ENCODE measurements around the gene OR2J3.
"Not testable (repeated sequence)": the region's sequence is repeated elsewhere in the genome, so short reads cannot be mapped to it uniquely, and the experiment has no call there.

OR2J3 gene

GRCh38 chr6:29107758-29108157 lies at the start of gene OR2J3:
Gene OR2J3 (plus strand): TSS chr6:29108058. CDS start chr6:29111891, 3,833 bp downstream.
- no peak for DNase-seq

DNA sequence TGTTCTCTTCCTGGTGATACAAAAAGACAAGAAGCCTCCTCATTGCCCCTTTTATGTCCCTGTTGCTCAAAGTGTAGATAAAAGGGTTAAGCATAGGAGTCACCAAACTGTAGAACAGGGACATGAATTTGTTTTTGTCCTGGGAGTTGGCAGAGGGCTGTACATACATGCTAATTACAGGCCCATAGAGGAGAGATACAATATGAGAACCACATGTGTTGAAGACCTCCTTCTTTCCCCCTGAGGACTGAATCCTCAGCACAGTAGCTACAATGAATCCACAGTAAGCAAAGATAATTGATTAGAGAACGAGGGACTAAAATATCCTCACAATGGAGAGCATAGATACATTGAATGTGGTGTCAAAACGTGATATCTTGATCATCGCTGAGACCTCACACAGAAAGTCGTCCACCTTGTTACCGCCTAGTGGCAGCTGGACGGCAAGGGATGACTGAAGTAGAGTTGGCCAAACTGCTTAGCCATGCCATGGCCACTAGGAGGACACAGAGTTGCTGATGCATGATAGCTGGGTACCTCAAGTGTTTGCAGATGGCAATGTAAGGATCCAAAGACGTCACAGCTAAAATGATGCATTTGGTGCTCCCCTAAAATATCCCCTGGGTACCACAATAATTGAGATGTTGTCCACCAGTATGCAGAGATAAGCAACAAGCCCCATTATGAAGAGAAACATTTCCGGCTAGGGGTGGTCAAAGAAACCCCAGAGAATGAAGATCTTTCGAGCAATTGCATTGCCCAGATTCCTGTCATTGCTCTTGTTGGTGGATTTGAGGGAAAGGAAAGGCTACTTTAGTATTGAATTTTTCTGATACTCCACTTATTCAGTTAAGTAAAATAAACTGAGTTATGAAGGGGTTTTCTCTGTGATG lies 35.8 kb upstream of the OR2J3 start:
- no peak for DNase-seq

DNA sequence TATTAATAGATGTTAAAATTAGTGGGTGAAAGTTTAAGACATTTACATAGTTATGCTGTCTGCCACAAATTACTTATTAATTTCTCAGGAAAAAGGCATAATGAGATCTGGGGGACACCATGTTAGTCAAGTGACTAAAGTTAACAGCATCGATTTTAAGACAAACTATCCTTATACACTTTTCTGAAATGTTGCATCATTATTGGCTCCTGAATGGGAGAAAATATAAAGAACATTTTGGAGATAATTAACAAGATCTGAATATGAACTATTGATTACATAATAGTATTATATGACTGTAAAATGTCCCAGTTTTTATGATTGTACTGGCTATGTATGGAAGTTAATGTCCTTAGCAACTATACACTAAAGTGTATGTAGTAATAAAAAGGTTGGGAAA lies 28.7 kb upstream of the OR2J3 start:
- DNase-seq: no peak

GRCh38 chr6:29081312-29081711 lies 26.5 kb upstream of the OR2J3 start:
- DNase-seq: no peak

GRCh38 chr6:29082457-29082856 lies 25.4 kb upstream of the OR2J3 start:
- no peak for DNase-seq

GRCh38 chr6:29087213-29087612 lies 20.6 kb upstream of the OR2J3 start, which contains the start of gene OR2B3:
Gene OR2B3 (minus strand): TSS chr6:29087313. CDS start chr6:29087248, 65 bp downstream.
- DNase-seq: no peak

- DNase-seq: no peak
These were observed 14.9 kb upstream of the OR2J3 start for GRCh38 chr6:29092957-29093356.

GRCh38 chr6:29097803-29098202 lies 10.1 kb upstream of the OR2J3 start:
- DNase-seq: no peak

GRCh38 chr6:29099190-29099589 lies 8.7 kb upstream of the OR2J3 start, which contains the start of gene OR2J1:
Gene OR2J1 (plus strand): TSS chr6:29099490. CDS start chr6:29100943, 1,453 bp downstream.
- DNase-seq: no peak

DNA sequence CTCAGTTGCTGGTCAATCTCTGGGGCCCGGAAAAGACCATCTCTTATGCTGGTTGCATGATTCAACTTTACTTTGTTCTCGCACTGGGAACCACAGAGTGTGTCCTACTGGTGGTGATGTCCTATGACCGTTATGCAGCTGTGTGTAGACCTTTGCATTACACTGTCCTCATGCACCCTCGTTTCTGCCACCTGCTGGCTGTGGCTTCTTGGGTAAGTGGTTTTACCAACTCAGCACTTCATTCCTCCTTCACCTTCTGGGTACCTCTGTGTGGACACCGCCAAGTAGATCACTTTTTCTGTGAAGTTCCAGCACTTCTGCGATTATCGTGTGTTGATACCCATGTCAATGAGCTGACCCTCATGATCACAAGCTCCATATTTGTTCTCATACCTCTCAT lies 4.3 kb downstream of the OR2J3 start:
- DNase-seq: peak in 1 of 6 experiments; percentile 1

- DNase-seq: not testable (repeated sequence)
These were observed 7.1 kb downstream of the OR2J3 start for GRCh38 chr6:29114964-29115363.

DNA sequence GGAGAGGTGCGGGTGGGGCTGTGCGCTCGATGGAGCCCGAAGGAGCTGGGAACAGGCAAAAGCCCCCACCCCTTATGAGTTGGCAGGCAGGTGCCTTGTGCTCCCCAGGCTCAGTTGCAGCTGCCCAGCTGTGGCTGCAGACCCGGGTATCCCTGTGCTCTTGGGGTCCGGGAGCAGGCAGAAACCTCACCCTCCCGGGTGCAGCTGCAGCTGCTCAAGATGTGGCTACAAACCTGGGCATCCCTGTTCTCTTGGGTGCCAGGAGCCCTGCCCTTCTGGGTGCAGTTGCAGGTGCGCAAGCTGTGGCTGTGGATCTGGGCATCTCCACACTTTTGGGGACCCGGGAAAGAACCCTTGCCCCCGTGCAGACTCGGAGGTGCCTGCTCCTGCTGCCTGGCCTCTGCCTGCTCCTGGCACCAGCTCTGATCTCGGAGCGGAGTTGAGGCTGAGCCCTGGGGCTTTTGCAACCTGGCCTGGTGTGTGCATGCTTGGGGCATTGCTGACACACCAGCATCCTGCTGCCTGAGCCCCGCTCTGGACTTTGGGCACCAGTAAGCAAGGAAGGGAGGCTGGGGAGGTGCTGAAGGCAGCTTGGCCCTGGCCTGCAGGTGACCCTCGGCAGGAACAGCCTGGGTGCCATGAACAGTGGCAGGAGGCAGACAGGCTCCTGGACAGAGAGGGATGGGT lies 21.6 kb downstream of the OR2J3 start:
- no peak for DNase-seq

DNA sequence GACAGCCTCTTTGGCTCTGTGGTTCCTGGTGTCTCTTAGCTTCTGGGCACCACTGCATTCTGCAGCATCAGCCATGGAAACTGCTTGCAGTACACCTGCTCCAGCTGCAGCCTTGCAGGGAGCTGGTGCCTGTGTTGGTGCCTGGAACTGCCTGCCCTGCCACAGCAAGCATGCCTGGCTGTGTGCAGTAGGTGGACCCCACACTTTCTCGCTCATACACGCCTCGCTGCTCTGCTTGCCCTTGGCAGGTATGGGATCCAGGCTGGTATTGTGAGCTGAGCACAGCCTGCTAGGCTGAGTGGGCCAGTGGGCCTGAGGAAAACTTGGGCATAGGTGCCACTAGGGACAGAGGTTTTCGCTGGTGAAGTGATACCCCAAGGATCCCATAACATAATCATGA lies 22.8 kb downstream of the OR2J3 start:
- no peak for DNase-seq

- DNase-seq: no peak
These were observed 23.8 kb downstream of the OR2J3 start for GRCh38 chr6:29131691-29132090.

GRCh38 chr6:29137724-29138123 lies 29.9 kb downstream of the OR2J3 start:
- DNase-seq: no peak

- DNase-seq: no peak
These were observed 33.7 kb downstream of the OR2J3 start for GRCh38 chr6:29141606-29142005.

DNA sequence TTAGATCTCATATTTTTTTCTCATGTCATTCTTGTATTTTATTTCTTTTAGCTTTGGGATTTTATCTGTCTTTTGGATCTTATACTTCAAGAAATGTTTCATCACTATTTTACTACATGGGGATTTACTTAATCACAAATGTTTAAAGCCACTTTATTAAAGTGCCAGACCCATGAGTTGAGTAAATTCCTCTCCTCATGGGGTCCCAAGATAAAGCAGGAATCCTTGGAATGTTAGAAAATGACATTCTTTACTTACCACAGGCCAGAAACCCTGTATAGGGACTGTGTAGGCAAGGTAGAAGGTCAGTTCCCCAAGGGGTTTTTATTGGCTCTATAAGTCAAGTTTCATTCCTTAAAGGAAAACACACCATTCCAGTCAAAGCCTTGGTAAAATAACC lies 34.5 kb downstream of the OR2J3 start:
- DNase-seq: no peak

GRCh38 chr6:29146179-29146578 lies 38.3 kb downstream of the OR2J3 start:
- no peak for DNase-seq

DNA sequence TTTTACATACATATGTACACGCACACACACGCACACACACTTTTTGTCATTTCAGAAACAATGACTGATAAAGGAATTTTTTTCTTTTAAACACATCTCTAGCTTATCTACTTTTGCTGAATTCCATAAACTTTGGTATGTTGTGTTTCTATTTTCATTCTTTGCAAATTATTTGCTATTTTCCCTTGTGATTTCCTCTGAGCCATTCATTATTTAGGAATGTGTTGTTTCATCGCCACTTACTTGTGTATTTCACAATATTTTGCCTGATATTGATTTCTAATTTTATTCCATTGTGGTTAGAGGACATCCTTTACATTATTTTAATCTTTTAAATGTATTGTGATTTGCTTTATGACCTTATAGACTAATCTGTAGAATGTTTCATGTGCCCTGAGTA lies 39.2 kb downstream of the OR2J3 start:
- no peak for DNase-seq

DNA sequence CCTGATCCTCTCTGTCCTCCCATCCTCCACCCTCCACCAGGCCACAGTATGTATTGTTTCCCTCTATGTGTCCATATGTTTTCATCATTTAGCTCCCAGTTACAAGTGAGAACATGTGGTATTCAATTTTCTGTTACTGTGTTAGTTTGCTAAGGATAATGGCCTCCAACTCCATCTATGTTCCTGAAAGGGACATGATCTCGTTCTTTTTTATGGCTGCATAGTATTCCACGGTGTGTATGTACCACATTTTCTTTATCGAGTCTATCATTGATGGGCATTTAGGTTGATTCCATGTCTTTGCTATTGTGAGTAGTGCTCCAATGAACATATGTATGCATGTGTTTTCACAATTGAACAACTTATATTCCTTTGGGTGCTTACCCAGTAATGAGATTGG lies 41.6 kb downstream of the OR2J3 start:
- not testable (repeated sequence) for DNase-seq

GRCh38 chr6:29153083-29153482 lies 45.2 kb downstream of the OR2J3 start:
- no peak for DNase-seq

- DNase-seq: not testable (repeated sequence)
These were observed 47.3 kb downstream of the OR2J3 start for GRCh38 chr6:29155182-29155581.

- not testable (repeated sequence) for DNase-seq
These were observed 52.1 kb downstream of the OR2J3 start for GRCh38 chr6:29159922-29160321.
